K562 (cell line): ENCODE data around the gene VWC2L. TPM values are rescaled to one million over a fixed set of nuclear protein-coding genes. Genes with fewer than 3 reads are reported as not detected.

ENCODE experiments used
- ATAC-seq: fragments of 200-7000 bp; cut with Tn5 transposase; 3 replicates; pipeline ENCODE4 v1.9.1; 2020; ENCODE audit warnings: moderate library complexity
- BruUV-seq: library from RNA; stranded (reverse); fragments of 400-500 nt; replicated peaks from 2 replicates; lab custom pipeline; 2021; lab: Mats Ljungman, UMichigan
- CTCF ChIA-PET: fragments of 300-600 bp; formaldehyde crosslinking; extraction: SDS; loops from one replicate; lab custom pipeline; 2021; ENCODE audit warnings: low intra/inter-chr PET ratio; lab: Yijun Ruan, JAX
- POLR2A ChIA-PET: fragments of 300-600, 350-650 bp; sonication (Branson Sonifier 250); formaldehyde crosslinking; extraction: SDS; loops from one replicate; lab custom pipeline; 2021; ENCODE audit warnings: antibody characterized with exemption, inconsistent platforms; lab: Yijun Ruan, JAX
- DNase-seq, 4 experiments: peaks; one replicate each; pipeline versions ENCODE4 v3.0.0 to v3.0.0-alpha.2; 2011 to 2018; ENCODE audit warnings: low spot score in 3 of 4, mixed read lengths in 3 of 4; ENCODE audit errors: extremely low read depth in 1 of 4
- FAIRE-seq: peaks from 2 replicates; lab custom pipeline; 2011; peaks lifted over from hg19 to GRCh38; lab: Jason Lieb, UNC
- H2AFZ ChIP-seq: 2 replicates; pipeline ENCODE4 v1.6.0; 2011; ENCODE audit warnings: low read depth, low read length, control low read depth, inconsistent platforms
- H3K27ac ChIP-seq: fragments of 200-600 bp; 3 replicates; pipeline ENCODE4 v1.8.0; 2011; ENCODE audit warnings: low read depth, mild to moderate bottlenecking, control low read depth, inconsistent platforms, low read length, moderate library complexity, mixed read lengths; ENCODE audit errors: extremely low read depth
- H3K27me3 ChIP-seq, 2 experiments: fragments of 300-600 bp in 1 of 2; 2 replicates in 1 of 2; 3 replicates in 1 of 2; pipeline versions ENCODE4 v1.6.0 to v1.8.0; 2011; ENCODE audit warnings: inconsistent platforms in 2 of 2, low read length in 2 of 2, mild to moderate bottlenecking in 1 of 2, mixed read lengths in 1 of 2, moderate library complexity in 1 of 2; ENCODE audit not compliant: control insufficient read depth in 2 of 2, insufficient read depth in 2 of 2
- H3K36me3 ChIP-seq: fragments of 300-600 bp; 3 replicates; pipeline ENCODE4 v1.8.0; 2011; ENCODE audit warnings: mild to moderate bottlenecking, low read length, inconsistent platforms; ENCODE audit not compliant: control insufficient read depth, insufficient read depth
- H3K4me1 ChIP-seq, 2 experiments: fragments of 200-600 bp in 1 of 2; replicated peaks in 1 of 2; 2 replicates in 1 of 2; 3 replicates in 1 of 2; pipeline versions ENCODE4 v1.5.1 to v1.8.0; 2011; ENCODE audit warnings: inconsistent platforms in 2 of 2, low read length in 2 of 2, mild to moderate bottlenecking in 1 of 2, mixed read lengths in 1 of 2, moderate library complexity in 1 of 2; ENCODE audit not compliant: control insufficient read depth in 2 of 2, insufficient read depth in 2 of 2
- H3K4me2 ChIP-seq: 2 replicates; pipeline ENCODE4 v1.6.1; 2011; ENCODE audit warnings: low read length, control low read depth, inconsistent platforms, mixed read lengths; ENCODE audit not compliant: insufficient read depth
- H3K4me3 ChIP-seq: fragments of 200-600 bp; sonication (generic), shearing (Covaris generic); 2 replicates; pipeline ENCODE4 v1.5.1; 2016; ENCODE audit warnings: control low read depth, inconsistent platforms
- H3K79me2 ChIP-seq: fragments of 200-600 bp; 3 replicates; pipeline ENCODE4 v1.8.0; 2011; ENCODE audit warnings: low read length, inconsistent platforms; ENCODE audit not compliant: control insufficient read depth, insufficient read depth
- H3K9ac ChIP-seq, 2 experiments: 2 replicates each; pipeline versions ENCODE4 v1.6.0 to v1.6.1; 2011; ENCODE audit warnings: low read depth in 2 of 2, low read length in 2 of 2, control low read depth in 1 of 2, inconsistent platforms in 1 of 2, mild to moderate bottlenecking in 1 of 2, mixed read lengths in 1 of 2; ENCODE audit not compliant: insufficient read depth in 1 of 2
- H3K9me1 ChIP-seq: one replicate; pipeline ENCODE4 v1.6.0; 2011; ENCODE audit warnings: inconsistent platforms, mild to moderate bottlenecking, low read length, moderate library complexity; ENCODE audit not compliant: control insufficient read depth, insufficient read depth
- H3K9me3 ChIP-seq: replicated peaks from 2 replicates; pipeline ENCODE4 v1.5.1; 2011; ENCODE audit warnings: low read depth, low read length, inconsistent platforms; ENCODE audit not compliant: control insufficient read depth, insufficient read depth
- H4K20me1 ChIP-seq: replicated peaks from 2 replicates; pipeline ENCODE4 v1.6.1; 2011; ENCODE audit warnings: low read length, inconsistent platforms, mixed read lengths; ENCODE audit not compliant: control insufficient read depth, insufficient read depth
- ARID2 ChIP-seq: fragments of 450-650 bp; IDR thresholded peaks from 2 replicates; pipeline ENCODE4 v1.6.1; 2017; ENCODE audit warnings: antibody characterized with exemption, mild to moderate bottlenecking
- CEBPB ChIP-seq: fragments of 450-650 bp; IDR thresholded peaks from 2 replicates; pipeline ENCODE4 v1.6.1; 2016; ENCODE audit warnings: missing genetic modification characterization, missing compliant biosample characterization
- CHD2 ChIP-seq: IDR thresholded peaks from 2 replicates; pipeline ENCODE4 v1.6.1; 2011; ENCODE audit warnings: low read depth, low read length
- FOXJ3 ChIP-seq: sonication (generic); formaldehyde crosslinking; IDR thresholded peaks from 2 replicates; pipeline ENCODE4 v1.4.0; 2020; ENCODE audit warnings: mild to moderate bottlenecking, missing genetic modification reagents
- KHSRP ChIP-seq: fragments of 450-650 bp; IDR thresholded peaks from 2 replicates; pipeline ENCODE4 v1.6.1; 2017
- NRF1 ChIP-seq, 2 experiments: fragments of 450-650 bp; IDR thresholded peaks in 1 of 2; conservative IDR thresholded peaks in 1 of 2; 2 replicates each; pipeline ENCODE4 v1.6.1; 2014; ENCODE audit warnings: mild to moderate bottlenecking in 2 of 2
- PHF8 ChIP-seq: fragments of 200-600 bp; sonication (generic); IDR thresholded peaks from 2 replicates; pipeline ENCODE4 v1.6.1; 2012; ENCODE audit warnings: mixed run types, mild to moderate bottlenecking, inconsistent platforms, low read length, moderate library complexity, borderline replicate concordance
- SIRT6 ChIP-seq: IDR thresholded peaks from one replicate; pipeline ENCODE4 v1.6.1; 2012; ENCODE audit warnings: low read depth, mild to moderate bottlenecking, control low read depth, inconsistent platforms, low read length, moderate library complexity
- SOX6 ChIP-seq: fragments of 450-650 bp; IDR thresholded peaks from 2 replicates; pipeline ENCODE4 v1.6.1; 2014; ENCODE audit warnings: mild to moderate bottlenecking
- whole genome bisulfite sequencing: fragments of 100-300 bp; shearing (Covaris generic); methylation state at CpG from one replicate; pipeline ENCODE4 v1.1.6; 2016; ENCODE audit warnings: low coverage, mixed read lengths; ENCODE audit not compliant: insufficient coverage; ENCODE audit errors: missing lambda C conversion rate; 5-methylcytosine and 5-hydroxymethylcytosine counted together
- in situ Hi-C: fragments of 300-500 bp; cut with MboI; formaldehyde crosslinking; loops from 4 replicates; pipeline ENCODE4 v1.15.0; 2018; ENCODE audit warnings: inconsistent platforms, mixed read lengths
- intact Hi-C: fragments of 100-400 bp; cut with micrococcal nuclease; formaldehyde crosslinking; loops from 2 replicates; pipeline ENCODE4 v1.14.2; 2022
- polyA plus RNA-seq, 8 experiments: library from polyadenylated mRNA; depleted of rRNA in 4 of 8; stranded (reverse) in 5 of 8; unstranded in 3 of 8; fragments of >200 nt; fragmentation: Nextera tagmentation in 2 of 8; fragmentation: Illumina TruSeq in 1 of 8; extraction: Ambion mirVana in 2 of 8; extraction: Trizol in 1 of 8; gene quantifications; 2 replicates each; pipeline versions ENCODE4 v1.2.1 to v1.2.3, GENCODE V29; 2011 to 2014; ENCODE audit warnings: inconsistent platforms in 1 of 8, missing spikeins in 1 of 8
- total RNA-seq, 7 experiments: library from RNA; depleted of rRNA in 6 of 7; stranded (reverse); fragments of >200 nt in 6 of 7; fragmentation: Illumina TruSeq in 2 of 7; extraction: Trizol in 2 of 7; gene quantifications; 2 replicates each; pipeline versions ENCODE4 v1.2.1 to v1.2.3, GENCODE V29; 2011 to 2021; ENCODE audit warnings: low replicate concordance in 1 of 7
- TF ChIP-seq, protein P1 (sequence below): sonication (generic); formaldehyde crosslinking; IDR thresholded peaks from 2 replicates; pipeline ENCODE4 v1.8.1; 2023; ENCODE audit warnings: mild to moderate bottlenecking, missing genetic modification reagents
- TF ChIP-seq, protein P2 (sequence below): fragments of 450-650 bp; IDR thresholded peaks from 2 replicates; pipeline ENCODE4 v1.6.1; 2016; ENCODE audit warnings: antibody characterized with exemption

Gene VWC2L
- total and polyA plus RNA-seq, 9 of the 15 experiments (the other 6 are each of a cell fraction or from before 2014, with no cell fraction given) = not detected

GRCh38 chr2:214543386-214543955, 132.6 kb downstream of the VWC2L start (continued):
- TF ChIP-seq KHSRP (no peak), FOXJ3 (CRISPR knock-in tag) (no peak), SOX6 (no peak), CHD2 (no peak), NRF1 (conservative IDR thresholded peaks at IDR 0.05 in 1 of 2, IDR thresholded peaks at IDR 0.05 in 1 of 2) (no peak), CEBPB (tag) (no peak), ARID2 (no peak)
- TF ChIP-seq, protein P1, sequence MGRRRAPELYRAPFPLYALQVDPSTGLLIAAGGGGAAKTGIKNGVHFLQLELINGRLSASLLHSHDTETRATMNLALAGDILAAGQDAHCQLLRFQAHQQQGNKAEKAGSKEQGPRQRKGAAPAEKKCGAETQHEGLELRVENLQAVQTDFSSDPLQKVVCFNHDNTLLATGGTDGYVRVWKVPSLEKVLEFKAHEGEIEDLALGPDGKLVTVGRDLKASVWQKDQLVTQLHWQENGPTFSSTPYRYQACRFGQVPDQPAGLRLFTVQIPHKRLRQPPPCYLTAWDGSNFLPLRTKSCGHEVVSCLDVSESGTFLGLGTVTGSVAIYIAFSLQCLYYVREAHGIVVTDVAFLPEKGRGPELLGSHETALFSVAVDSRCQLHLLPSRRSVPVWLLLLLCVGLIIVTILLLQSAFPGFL (CRISPR knock-in tag) = no peak
- TF ChIP-seq, protein P2, sequence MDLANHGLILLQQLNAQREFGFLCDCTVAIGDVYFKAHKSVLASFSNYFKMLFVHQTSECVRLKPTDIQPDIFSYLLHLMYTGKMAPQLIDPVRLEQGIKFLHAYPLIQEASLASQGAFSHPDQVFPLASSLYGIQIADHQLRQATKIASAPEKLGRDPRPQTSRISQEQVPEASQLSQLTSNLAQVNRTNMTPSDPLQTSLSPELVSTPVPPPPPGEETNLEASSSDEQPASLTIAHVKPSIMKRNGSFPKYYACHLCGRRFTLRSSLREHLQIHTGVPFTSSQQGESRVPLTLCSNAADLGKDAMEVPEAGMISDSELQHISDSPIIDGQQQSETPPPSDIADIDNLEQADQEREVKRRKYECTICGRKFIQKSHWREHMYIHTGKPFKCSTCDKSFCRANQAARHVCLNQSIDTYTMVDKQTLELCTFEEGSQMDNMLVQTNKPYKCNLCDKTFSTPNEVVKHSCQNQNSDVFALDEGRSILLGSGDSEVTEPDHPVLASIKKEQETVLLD = no peak

- DNase-seq = no peak
- TF ChIP-seq PHF8 (no peak), SIRT6 (no peak)
These were observed 135.2 kb downstream of the VWC2L start for GRCh38 chr2:214545898-214546542.

More at GRCh38 chr2:214545898-214546542, 135.2 kb downstream of the VWC2L start:
- Histone ChIP-seq H3K4me3 (no peak overlapping the region), H3K9me3 (no peaks in the 10 kb centered on the region), H3K79me2 (no peaks in the 10 kb centered on the region), H3K9ac (no peak overlapping the region), H3K4me2 (no peak overlapping the region), H4K20me1 (no peaks in the 10 kb centered on the region), H3K9me1 (no peaks in the 10 kb centered on the region), H3K36me3 (no peaks in the 10 kb centered on the region), H2AFZ (no peak overlapping the region), H3K27ac (no peak overlapping the region), H3K4me1 (no peaks in the 10 kb centered on the region), H3K27me3 (no peaks in the 10 kb centered on the region)
- in situ Hi-C loops (no loop called here), intact Hi-C loops (no loop called here)
- FAIRE-seq (no peak), ATAC-seq (no peak)
- BruUV-seq = no TSS peak
- WGBS = 13% methylated on average over 1 of the region's 1 CpG
- ChIA-PET POLR2A (no interaction called here), CTCF (no interaction called here)
